IPS-18c (cell line): ENCODE measurements around the gene COP1.
"Not testable (repeated sequence)": the region's sequence is repeated elsewhere in the genome, so short reads cannot be mapped to it uniquely, and the experiment has no call there.

Source experiments
- H3K4me3 ChIP-seq: 2 replicates; pipeline ENCODE4 v1.7.0; 2013; ENCODE audit warnings: low read depth, mild to moderate bottlenecking, low read length, moderate library complexity; ENCODE audit not compliant: insufficient read depth
- H3K9me3 ChIP-seq: one replicate; pipeline ENCODE4 v1.6.1; 2013; ENCODE audit warnings: mild to moderate bottlenecking, low read length, moderate library complexity; ENCODE audit not compliant: control insufficient read depth, insufficient read depth

Gene COP1

DNA sequence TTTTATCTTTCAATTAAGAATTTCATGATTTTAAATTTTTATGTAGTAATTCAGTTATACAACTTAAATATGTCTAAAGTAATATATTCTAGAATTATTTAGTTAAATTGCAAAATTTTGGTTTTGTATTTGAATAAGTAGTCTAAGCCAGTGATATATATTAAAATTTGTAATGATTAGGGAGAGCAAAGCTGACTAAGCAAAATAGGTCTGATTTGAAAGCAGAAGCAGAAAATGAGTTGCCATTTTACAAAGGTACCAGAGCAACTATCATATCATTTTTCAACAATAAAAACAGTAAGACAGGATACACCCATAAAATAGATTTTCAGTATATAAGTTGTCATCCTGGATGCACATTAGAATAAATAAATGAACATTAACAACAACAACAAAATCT lies 177.9 kb downstream of the COP1 start:
- Histone ChIP-seq H3K4me3 (no peak overlapping the region), H3K9me3 (no peaks in the 10 kb centered on the region)

DNA sequence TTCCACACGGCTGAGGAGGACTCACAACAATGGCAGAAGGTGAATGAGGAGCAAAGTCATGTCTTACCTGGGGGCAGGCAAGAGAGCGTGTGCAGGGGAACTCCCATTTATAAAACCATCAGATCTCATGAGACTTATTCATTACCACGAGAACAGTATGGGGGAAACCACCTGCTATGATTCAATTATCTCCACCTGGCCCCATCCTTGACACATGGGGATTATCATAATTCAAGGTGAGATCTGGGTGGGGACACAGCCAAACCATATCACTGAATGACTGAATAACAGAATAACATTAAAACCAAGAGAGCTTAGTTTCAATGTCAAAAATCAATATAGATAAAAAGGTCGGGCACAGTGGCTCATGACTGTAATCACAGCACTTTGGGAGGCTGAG lies 179.2 kb downstream of the COP1 start:
- not testable (repeated sequence) for H3K4me3 ChIP-seq, H3K9me3 ChIP-seq

DNA sequence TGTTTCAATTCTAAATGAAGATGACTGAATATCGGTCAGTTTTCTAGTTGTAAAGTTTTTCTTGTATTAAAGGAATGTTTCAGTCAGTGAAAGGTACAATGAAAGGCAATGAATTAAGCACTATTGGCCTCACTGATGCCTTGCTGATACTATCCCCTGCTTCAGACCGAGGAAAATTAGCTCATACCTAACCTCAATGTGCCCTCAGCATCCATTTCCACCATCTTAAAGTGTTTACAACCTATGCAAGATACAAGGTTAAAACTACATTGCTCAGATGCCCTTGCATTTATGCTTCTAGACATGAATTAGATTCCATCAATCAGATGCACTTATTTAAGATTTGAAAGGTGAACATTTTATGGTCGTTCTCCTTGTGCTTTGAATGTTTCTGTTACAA lies 184.5 kb downstream of the COP1 start:
- Histone ChIP-seq H3K4me3 (no peak overlapping the region), H3K9me3 (no peaks in the 10 kb centered on the region)

DNA sequence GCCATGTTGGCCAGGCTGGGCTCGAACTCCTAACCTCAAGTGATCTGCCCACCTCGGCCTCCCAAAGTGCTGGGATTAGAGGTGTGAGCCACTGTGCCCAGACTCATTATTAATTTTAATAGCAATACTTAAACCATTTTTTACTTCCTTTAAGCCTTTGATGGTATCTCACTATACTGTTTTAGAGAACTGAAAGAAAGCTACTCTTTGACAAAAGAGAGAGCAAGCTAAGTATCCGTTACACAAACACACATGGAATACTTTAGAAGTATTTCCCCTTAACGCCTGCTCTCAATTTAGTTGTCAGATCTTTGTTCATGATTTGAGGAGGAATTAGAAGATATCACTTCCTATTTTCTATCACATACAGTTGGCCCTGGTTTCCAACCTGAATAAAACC lies 189.4 kb downstream of the COP1 start:
- H3K4me3 ChIP-seq, result no peak overlapping the region
- no peaks in the 10 kb centered on the region for H3K9me3 ChIP-seq

DNA sequence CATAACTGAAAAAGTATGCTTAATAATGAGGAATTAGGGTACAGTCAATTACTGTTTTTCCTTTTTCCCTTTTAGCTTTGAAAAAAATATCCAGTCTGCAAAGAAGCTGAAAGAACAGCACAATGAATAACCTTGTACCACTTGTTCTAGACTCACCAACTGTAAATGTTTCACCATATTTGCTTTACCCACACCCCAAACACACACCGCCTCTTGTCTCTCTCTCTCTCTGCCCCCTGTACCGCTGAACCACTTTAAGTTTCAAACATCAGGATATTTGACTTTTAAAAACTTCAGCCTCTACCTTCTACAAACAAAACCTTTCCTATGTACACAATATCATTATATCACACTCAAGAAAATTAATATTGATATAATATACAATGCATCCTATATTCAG lies 197.1 kb downstream of the COP1 start:
- Histone ChIP-seq H3K9me3 (no peaks in the 10 kb centered on the region), H3K4me3 (no peak overlapping the region)

DNA sequence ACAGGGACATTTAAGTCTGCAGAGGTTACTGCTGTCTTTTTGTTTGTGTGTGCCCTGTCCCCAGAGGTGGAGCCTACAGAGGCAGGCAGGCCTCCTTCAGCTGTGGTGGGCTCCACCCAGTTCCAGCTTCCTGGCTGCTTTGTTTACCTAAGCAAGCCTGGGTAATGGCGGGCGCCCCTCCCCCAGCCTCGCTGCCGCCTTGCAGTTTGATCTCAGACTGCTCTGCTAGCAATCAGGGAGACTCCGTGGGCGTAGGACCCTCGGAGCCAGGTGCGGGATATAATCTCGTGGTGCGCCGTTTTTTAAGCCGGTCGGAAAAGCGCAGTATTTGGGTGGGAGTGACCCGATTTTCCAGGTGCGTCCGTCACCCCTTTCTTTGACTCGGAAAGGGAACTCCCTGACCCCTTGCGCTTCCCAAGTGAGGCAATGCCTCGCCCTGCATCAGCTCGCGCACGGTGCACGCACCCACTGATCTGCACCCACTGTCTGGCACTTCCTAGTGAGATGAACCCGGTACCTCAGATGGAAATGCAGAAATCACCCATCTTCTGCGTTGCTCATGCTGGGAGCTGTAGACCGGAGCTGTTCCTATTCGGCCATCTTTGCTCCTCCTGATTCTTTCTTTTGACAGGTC lies 199.2 kb downstream of the COP1 start:
- H3K9me3 ChIP-seq, H3K4me3 ChIP-seq: not testable (repeated sequence)

DNA sequence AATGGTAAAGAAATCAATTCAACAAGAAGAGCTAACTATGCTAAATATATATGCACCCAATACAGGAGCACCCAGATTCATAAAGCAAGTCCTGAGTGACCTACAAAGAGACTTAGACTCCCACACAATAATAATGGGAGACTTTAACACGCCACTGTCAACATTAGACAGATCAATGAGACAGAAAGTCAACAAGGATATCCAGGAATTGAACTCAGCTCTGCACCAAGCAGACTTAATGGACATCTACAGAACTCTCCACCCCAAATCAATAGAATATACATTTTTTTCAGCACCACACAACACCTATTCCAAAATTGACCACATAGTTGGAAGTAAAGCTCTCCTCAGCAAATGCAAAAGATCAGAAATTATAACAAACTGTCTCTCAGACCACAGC lies 212.4 kb downstream of the COP1 start:
- not testable (repeated sequence) for H3K4me3 ChIP-seq, H3K9me3 ChIP-seq

DNA sequence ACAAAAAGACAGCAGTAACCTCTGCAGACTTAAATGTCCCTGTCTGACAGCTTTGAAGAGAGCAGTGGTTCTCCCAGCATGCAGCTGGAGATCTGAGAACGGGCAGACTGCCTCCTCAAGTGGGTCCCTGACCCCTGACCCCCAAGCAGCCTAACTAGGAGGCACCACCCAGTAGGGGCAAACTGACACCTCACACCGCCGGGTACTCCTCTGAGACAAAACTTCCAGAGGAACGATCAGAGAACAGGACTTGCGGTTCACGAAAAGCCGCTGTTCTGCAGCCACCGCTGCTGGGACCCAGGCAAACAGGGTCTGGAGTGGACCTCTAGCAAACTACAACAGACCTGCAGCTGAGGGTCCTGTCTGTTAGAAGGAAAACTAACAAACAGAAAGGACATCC lies 214.3 kb downstream of the COP1 start:
- not testable (repeated sequence) for H3K9me3 ChIP-seq, H3K4me3 ChIP-seq

DNA sequence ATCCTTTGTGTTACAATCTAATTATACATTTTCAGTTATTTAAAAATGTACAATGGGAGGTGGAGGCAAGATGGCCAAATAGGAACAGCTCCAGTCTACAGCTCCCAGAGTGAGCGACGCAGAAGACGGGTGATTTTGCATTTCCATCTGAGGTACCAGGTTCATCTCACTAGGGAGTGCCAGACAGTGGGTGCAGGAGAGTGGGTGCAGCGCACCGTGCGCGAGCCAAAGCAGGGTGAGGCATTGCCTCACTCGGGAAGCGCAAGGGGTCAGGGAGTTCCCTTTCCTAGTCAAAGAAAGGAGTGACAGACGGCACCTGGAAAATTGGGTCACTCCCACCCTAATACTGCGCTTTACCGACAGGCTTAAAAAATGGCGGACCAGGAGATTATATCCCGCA lies 214.9 kb downstream of the COP1 start:
- H3K4me3 ChIP-seq, H3K9me3 ChIP-seq: not testable (repeated sequence)

DNA sequence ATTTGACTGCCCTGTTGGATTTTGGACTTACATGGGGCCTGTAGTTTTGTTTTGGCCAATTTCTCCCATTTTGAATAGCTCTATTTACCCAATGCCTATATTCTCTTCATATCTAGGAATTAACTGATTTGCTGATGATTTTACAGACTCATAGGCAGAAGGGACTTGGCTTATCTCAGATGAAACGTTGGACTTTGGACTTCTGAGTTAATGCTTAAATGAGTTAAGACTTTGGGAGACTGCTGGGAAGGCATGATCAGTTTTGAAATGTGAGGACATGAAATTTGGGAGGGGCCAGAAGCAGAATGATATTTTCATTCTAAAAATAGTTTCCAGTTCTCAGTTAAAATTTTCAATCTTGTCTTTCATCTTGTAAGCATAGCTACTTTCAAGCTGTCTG lies 222.3 kb downstream of the COP1 start:
- H3K4me3 ChIP-seq, result no peak overlapping the region
- H3K9me3 ChIP-seq, result peaks cover 6% of the 10 kb centered on the region

DNA sequence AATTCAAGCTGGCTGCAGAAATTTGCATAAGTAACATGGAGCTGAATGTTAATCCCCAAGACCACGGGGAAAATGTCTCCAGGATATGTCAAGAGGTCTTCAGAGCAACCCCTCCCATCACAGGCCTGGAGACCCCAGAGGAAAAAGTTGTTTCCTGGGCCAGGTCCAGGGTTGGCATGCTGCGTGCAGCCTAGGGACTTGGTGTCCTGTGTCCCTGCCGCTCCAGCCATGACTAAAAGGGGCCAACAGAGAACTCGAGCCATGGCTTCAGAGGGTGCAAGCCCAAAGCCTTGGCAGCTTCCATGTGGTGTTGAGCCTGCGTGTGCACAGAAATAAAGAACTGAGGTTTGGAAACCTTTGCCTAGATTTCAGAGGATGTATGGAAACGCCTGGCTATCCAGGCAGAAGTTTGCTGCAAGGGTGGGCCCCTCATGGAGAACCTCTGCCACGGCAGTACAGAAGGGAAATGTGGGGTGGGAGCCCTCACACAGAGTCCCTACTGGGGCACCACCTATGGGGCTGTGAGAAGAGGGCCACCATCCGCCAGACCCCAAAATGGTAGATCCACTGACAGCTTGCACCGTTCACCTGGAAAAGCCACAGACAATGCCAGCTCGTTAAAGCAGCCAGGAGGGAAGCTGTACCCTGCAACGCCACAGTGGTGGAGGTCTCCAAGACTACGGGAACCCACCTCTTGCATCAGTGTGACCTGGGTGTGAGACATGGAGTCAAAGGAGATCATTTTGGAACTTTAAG lies 222.9 kb downstream of the COP1 start:
- H3K9me3 ChIP-seq, result peaks cover 6% of the 10 kb centered on the region
- H3K4me3 ChIP-seq, result no peak overlapping the region

DNA sequence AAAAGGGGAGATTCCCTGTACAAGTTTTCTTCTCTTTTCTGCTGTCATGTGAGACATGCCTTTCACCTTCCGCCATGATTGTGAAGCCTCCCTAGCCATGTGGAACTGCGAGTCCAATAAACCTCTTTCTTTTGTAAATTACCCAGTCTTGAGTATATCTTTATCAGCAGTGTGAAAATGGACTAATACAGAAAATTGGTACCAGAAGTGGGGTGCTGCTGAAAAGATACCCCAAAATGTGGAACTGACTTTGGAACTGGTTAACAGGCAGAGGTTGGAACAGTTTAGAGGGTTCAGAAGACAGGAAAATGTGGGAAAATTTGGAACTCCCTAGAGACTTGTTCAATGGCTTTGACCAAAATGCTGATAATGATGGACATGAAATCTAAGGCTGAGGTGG lies 223.7 kb downstream of the COP1 start:
- not testable (repeated sequence) for H3K9me3 ChIP-seq, H3K4me3 ChIP-seq

DNA sequence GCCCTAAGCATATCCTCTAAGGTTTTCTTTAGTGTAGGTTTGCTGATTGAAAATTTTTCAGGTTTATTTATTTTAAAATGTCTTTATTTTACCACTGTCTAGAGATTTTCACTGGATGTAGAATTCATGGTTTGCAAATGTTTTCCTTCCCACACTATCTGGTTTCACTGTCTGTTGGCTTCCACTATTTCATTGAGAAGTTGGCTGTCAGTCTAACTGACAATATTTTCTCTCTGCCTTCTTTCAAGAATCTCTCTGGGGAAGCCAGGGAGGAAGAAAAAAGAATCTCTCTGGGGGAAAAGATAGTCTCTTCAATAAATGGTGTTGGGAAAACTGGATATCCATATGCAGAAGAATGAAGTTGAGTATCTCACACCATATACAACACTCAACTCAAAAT lies 226.0 kb downstream of the COP1 start:
- Histone ChIP-seq H3K4me3 (no peak overlapping the region), H3K9me3 (peaks cover 6% of the 10 kb centered on the region)

DNA sequence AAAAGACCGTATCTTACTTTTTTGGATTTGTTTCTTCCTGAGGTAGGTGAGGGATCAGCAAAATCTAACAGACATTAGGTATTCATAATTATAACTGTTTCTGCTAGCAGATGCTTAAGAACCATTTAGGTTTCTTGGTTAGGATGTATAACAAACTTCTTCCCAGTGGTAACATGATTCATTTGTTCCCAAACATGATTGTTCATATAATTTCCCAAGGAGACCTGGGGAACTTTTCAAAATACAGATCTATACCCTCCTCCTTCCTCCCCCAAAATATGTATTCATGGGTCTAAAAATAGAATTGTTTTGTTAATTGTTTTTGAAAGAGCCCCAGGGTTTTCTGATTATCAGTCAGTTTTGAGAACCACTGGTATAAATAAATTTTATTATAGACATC lies 228.2 kb downstream of the COP1 start:
- H3K9me3 ChIP-seq, result peaks cover 2% of the 10 kb centered on the region
- no peak overlapping the region for H3K4me3 ChIP-seq

DNA sequence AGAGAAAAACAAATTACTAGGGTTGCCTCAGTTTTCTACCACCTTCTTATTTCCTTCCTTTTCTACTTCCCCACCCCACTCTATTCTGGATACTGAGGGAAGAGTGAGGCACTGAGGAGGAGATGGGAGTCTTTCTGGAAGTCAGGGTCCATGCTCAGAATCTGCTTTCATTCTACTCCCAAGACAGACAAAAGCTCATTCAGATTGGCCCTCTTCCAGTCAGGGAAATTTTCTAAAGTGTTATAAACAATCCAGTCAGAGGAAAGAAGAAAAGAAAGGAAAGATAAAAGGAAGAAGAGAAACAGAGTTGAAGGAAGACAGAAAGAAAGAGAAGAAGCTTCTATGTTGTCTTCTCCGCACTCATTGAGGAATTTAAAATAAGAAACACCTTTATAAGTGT lies 228.6 kb downstream of the COP1 start:
- no peak overlapping the region for H3K4me3 ChIP-seq

DNA sequence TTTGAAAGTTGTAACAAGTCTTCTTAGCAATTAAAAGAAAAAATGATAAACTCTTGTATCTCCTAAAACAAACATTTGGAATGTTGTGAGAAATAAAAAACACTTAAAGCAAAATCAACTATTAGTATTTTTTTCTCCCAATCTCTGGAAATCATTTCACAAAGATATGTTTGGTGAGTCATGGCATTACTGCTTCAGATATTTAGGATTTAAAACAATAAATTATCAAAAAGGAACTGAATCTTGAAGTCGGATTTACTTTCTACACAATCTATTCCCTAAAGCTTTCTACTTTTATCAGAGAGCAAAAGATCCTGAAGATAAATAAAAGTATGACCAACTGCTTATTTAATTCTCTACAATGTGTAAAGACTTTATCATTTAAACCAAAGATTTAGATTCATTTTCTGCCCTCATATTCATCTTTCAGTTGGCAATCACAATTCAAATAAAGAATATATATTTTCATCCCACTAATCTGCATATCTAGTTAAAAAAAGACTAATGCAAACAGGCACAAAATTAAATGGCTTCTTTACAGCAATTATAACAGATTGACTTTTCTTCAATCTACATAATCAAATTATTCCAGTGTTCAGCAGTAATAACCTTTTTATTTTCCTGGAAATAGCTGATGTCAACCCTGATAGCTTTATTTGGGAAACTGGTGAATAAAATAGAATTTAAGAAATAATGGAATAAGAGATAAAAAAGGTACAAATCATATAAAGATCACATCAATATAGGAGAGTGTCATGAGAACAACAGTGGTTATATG lies 230.0 kb downstream of the COP1 start:
- H3K9me3 ChIP-seq, result no peaks in the 10 kb centered on the region
- H3K4me3 ChIP-seq, result no peak overlapping the region

More for the DNA sequence above, 228.6 kb downstream of the COP1 start:
- no peaks in the 10 kb centered on the region for H3K9me3 ChIP-seq

DNA sequence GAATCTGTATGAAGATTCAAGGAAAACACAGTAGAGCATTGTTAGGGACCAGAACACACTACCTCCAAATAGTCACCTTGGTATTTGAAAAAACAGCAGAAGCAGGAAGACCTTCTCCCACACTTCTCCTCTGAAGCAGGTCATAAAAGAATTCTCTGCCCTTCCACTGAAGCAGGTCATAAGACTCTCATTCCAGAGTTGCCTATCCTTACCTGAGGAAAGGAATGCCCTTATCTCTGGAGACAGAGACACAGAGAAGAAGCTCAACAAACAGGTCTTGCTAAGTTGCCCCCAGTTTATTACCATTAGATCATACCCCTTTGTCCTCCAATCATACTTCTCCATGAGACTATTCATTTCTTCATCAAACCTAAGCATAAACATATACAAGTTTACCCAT lies 237.9 kb downstream of the COP1 start:
- H3K4me3 ChIP-seq, result no peak overlapping the region

DNA sequence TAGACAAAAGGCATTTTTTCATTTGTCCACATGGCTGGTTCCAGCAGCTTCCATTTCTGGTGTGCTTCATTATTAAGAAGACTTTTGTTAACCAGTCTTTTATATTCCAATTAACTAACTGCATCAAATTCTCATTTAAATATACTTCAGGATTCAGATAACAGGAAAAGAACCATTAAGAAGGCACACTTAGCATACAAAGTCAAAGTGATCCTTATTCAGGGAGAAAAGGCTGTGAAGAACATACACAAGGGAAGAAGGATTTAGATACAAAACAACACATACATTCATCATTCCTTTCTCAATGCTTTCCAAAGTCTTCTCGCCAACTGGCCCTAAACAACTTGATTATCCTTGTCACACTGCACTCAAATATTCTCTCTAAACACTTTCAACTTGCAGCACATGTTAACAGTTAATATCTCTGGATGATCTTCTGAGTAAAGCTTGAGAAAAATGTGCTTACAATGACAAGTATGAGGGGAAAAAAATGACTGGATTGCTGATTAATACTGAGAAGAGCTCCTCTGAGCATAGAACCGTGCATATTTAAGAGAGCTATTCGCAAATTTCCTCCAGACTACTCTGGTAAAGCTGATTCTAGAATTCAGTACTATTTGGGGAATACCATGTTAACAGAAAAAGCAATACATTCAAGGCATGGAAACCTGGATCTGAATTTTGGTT lies 238.5 kb downstream of the COP1 start:
- Histone ChIP-seq H3K4me3 (no peak overlapping the region), H3K9me3 (no peaks in the 10 kb centered on the region)

More for the DNA sequence above, 237.9 kb downstream of the COP1 start:
- H3K9me3 ChIP-seq, result no peaks in the 10 kb centered on the region
